Measurements from ENCODE around the gene RNASET2. TPM values are rescaled to one million over a fixed set of nuclear protein-coding genes. Genes with fewer than 3 reads are reported as not detected.

The RNASET2 gene
- total RNA-seq, 1 experiment from 2014 or later, result 10.3 TPM

- no peaks in the 10 kb centered on the region for H3K27me3 Mint-ChIP-seq (ENCODE audit: insufficient read depth, unreplicated experiment)
- no TSS peak for BruUV-seq (replicated peaks)
- H3K27ac Mint-ChIP-seq (ENCODE audit: low read depth, unreplicated experiment), result no peak overlapping the region
- H3K4me1 Mint-ChIP-seq (ENCODE audit: insufficient read depth, unreplicated experiment), result no peaks in the 10 kb centered on the region
- peaks cover 7% of the 10 kb centered on the region for H3K36me3 Mint-ChIP-seq (ENCODE audit: insufficient read depth, unreplicated experiment)
- H3K9me3 Mint-ChIP-seq (ENCODE audit: unreplicated experiment), result no peaks in the 10 kb centered on the region
- DNase-seq (ENCODE audit: unreplicated experiment), result no peak
- TF ChIP-seq CTCF (IDR thresholded peaks at IDR 0.05; ENCODE audit: unreplicated experiment), result no peak
- intact Hi-C loops (cut with micrococcal nuclease), result no loop called here
- no peak overlapping the region for H3K4me3 Mint-ChIP-seq (ENCODE audit: unreplicated experiment)
- POLR2A ChIA-PET, result interaction anchor here (0.7 kb wide), 1 partner anchor 848 kb away, joined by 3 read pairs; no protein-coding TSS in a partner anchor
- CTCF ChIA-PET, result interaction anchor here (0.6 to 1.2 kb wide), 2 partner anchors 11 to 27 kb away, joined by 3 to 9 read pairs; no protein-coding TSS in a partner anchor
Observed at GRCh38 chr6:166977621-166978525, 21.5 kb upstream of the RNASET2 start.

DNA sequence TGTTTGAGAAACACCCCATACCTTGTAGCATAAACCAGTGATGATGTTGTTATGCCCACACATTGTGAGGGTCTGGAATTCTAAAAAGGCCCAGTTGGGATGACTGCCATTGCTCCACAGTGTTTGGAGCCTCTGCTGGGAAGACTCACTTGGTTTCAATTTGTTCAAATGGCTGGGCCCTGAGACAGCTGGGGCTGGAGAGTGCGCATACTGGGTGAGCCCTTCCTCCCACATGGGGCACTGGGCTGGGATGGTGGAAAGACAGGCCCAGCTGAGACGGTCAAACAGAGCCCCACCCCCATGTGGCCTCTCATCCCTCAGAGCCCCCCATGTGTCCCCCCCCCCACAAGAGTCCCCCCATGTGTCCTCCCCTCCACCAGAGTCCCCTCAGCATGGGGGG, 20.3 kb upstream of the RNASET2 start:
- no peaks in the 10 kb centered on the region for H3K4me1 Mint-ChIP-seq (ENCODE audit: insufficient read depth, unreplicated experiment)
- POLR2A ChIA-PET, result no interaction called here
- intact Hi-C loops (cut with micrococcal nuclease), result no loop called here

DNA sequence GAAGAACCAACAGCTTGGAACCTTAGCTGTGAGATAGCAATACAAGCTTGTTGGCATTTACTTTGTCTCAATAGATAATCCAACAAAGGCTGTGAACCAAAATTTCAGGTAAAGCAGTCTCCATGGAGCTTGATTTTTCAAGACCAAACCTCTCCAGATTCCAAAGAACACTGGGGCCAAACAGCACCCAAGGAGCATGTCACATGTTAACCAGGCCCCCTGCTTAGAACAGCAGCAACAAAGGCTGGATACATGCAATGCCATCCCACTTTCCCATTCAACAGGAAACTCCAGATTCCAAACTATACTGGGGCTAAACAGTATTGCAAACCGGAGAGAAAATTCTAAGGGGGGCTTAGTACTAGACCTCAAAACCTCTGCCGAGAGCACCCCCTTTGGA, 15.8 kb upstream of the RNASET2 start:
- ChIA-PET CTCF (interaction anchor here (1.0 to 1.2 kb wide), 3 partner anchors 12 to 197 kb away, joined by 4 to 5 read pairs (median 5); no protein-coding TSS in a partner anchor), POLR2A (no interaction called here)
- no peaks in the 10 kb centered on the region for H3K36me3 Mint-ChIP-seq (ENCODE audit: insufficient read depth, unreplicated experiment)
- H3K9me3 Mint-ChIP-seq (ENCODE audit: unreplicated experiment), result peaks cover 7% of the 10 kb centered on the region
- TF ChIP-seq CTCF (IDR thresholded peaks at IDR 0.05; ENCODE audit: unreplicated experiment), result no peak
- intact Hi-C loops (cut with micrococcal nuclease), result no loop called here
- DNase-seq (ENCODE audit: unreplicated experiment), result no peak
- H3K4me1 Mint-ChIP-seq (ENCODE audit: insufficient read depth, unreplicated experiment), result no peaks in the 10 kb centered on the region
- H3K27ac Mint-ChIP-seq (ENCODE audit: low read depth, unreplicated experiment), result no peak overlapping the region
- BruUV-seq (replicated peaks), result no TSS peak
- H3K4me3 Mint-ChIP-seq (ENCODE audit: unreplicated experiment), result no peak overlapping the region
- no peaks in the 10 kb centered on the region for H3K27me3 Mint-ChIP-seq (ENCODE audit: insufficient read depth, unreplicated experiment)

More for the DNA sequence above, 20.3 kb upstream of the RNASET2 start:
- H3K9me3 Mint-ChIP-seq (ENCODE audit: unreplicated experiment), result no peaks in the 10 kb centered on the region
- no peak for DNase-seq (ENCODE audit: unreplicated experiment)
- H3K27ac Mint-ChIP-seq (ENCODE audit: low read depth, unreplicated experiment), result no peak overlapping the region
- CTCF ChIA-PET, result no interaction called here
- H3K36me3 Mint-ChIP-seq (ENCODE audit: insufficient read depth, unreplicated experiment), result peaks cover 6% of the 10 kb centered on the region
- H3K27me3 Mint-ChIP-seq (ENCODE audit: insufficient read depth, unreplicated experiment), result no peaks in the 10 kb centered on the region
- TF ChIP-seq CTCF (IDR thresholded peaks at IDR 0.05; ENCODE audit: unreplicated experiment), result no peak
- no peak overlapping the region for H3K4me3 Mint-ChIP-seq (ENCODE audit: unreplicated experiment)
- no TSS peak for BruUV-seq (replicated peaks)

- ChIA-PET POLR2A (no interaction called here), CTCF (interaction anchor here (1.0 to 1.1 kb wide), 2 partner anchors 18 to 196 kb away, joined by 4 to 5 read pairs; no protein-coding TSS in a partner anchor)
- H3K27ac Mint-ChIP-seq (ENCODE audit: low read depth, unreplicated experiment), result no peak overlapping the region
- peaks cover 12% of the 10 kb centered on the region for H3K9me3 Mint-ChIP-seq (ENCODE audit: unreplicated experiment)
- intact Hi-C loops (cut with micrococcal nuclease), result no loop called here
- H3K27me3 Mint-ChIP-seq (ENCODE audit: insufficient read depth, unreplicated experiment), result no peaks in the 10 kb centered on the region
- no peak overlapping the region for H3K4me3 Mint-ChIP-seq (ENCODE audit: unreplicated experiment)
- no peak for DNase-seq (ENCODE audit: unreplicated experiment)
- no TSS peak for BruUV-seq (replicated peaks)
- no peak for TF ChIP-seq CTCF (IDR thresholded peaks at IDR 0.05; ENCODE audit: unreplicated experiment)
- H3K36me3 Mint-ChIP-seq (ENCODE audit: insufficient read depth, unreplicated experiment), result no peaks in the 10 kb centered on the region
- H3K4me1 Mint-ChIP-seq (ENCODE audit: insufficient read depth, unreplicated experiment), result no peaks in the 10 kb centered on the region
Observed at GRCh38 chr6:166971271-166971670, 14.9 kb upstream of the RNASET2 start.

Data from MCF 10A (cell line).